ENCODE results near the gene PREX1.

DNA sequence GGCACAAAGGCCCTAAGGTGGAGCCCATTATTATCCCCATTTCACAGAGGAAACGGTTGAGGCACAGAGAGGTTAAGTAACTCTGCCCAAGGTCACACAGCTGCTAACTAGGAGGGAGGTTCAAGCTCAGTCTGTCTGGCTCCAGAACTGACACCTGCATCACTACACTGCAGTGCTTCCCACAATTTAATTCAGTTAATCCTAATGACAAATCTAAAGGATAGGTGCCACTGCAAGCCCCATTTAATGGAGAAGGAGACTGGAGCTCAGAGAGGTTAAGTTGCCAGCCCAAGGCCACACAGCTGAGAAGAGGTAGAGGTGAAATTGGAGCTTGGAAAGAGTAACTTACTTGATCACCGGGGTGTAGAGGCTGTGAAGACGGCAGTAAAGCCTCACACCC, 148.8 kb downstream of the PREX1 start:
- no peak for TF ChIP-seq POLR2A (IDR thresholded peaks at IDR 0.05; ENCODE audit: low read length)
- TF ChIP-seq GATA1 (IDR thresholded peaks at IDR 0.05; ENCODE audit: low read depth, low read length), result no peak

Measured in erythroblast (primary cell).